SK-N-MC (cell line): Measurements from ENCODE around the gene PTH2.

Experiments used
- EZH2 ChIP-seq: fragments of 200-600 bp; sonication (generic); IDR thresholded peaks from one replicate; pipeline ENCODE4 v1.6.1; 2017; ENCODE audit warnings: antibody characterized with exemption
- POLR2AphosphoS5 ChIP-seq: IDR thresholded peaks from 2 replicates; pipeline ENCODE4 v1.6.1; 2012; ENCODE audit warnings: mild to moderate bottlenecking, low read depth, low read length, borderline replicate concordance

GRCh38 chr19:49468199-49468598, 45.0 kb upstream of the PTH2 start:
- TF ChIP-seq EZH2 (no peak), POLR2AphosphoS5 (no peak)
